SK-N-SH (cell line): ENCODE data around the gene HECTD4. TPM values are rescaled to one million over a fixed set of nuclear protein-coding genes. Genes with fewer than 3 reads are reported as not detected.

Experiments
- CTCF ChIA-PET: fragments of 300-600, 350-600 bp; formaldehyde crosslinking; extraction: SDS; loops from one replicate; lab custom pipeline; 2021; lab: Yijun Ruan, JAX
- POLR2A ChIA-PET: fragments of 350-600 bp; sonication (Branson Sonifier 250); formaldehyde crosslinking; extraction: SDS; loops from one replicate; lab custom pipeline; 2020; ENCODE audit warnings: antibody characterized with exemption, inconsistent platforms; lab: Yijun Ruan, JAX
- DNase-seq: peaks from one replicate; pipeline ENCODE4 v3.0.0; 2012
- H2AFZ ChIP-seq: fragments of 200-600 bp; sonication (generic); 2 replicates; pipeline ENCODE4 v1.8.1; 2016; ENCODE audit warnings: antibody characterized with exemption, mild to moderate bottlenecking, low read depth
- H3F3A ChIP-seq: fragments of 200-600 bp; sonication (generic); replicated peaks from 2 replicates; pipeline ENCODE3; 2016; ENCODE audit warnings: antibody characterized with exemption, mild to moderate bottlenecking; ENCODE audit not compliant: insufficient read depth
- H3K27ac ChIP-seq, 2 experiments: fragments of 200-500 bp in 1 of 2; fragments of 200-600 bp in 1 of 2; sonication (Bioruptor generic) in 1 of 2; sonication (generic), shearing (Covaris generic) in 1 of 2; 2 replicates each; pipeline versions ENCODE4 v1.5.1 to v1.6.1; 2014 to 2016; ENCODE audit warnings: low read depth in 2 of 2, inconsistent platforms in 1 of 2, low read length in 1 of 2, mild to moderate bottlenecking in 1 of 2, mixed read lengths in 1 of 2
- H3K27me3 ChIP-seq: fragments of 200-600 bp; sonication (generic), shearing (Covaris generic); 2 replicates; pipeline ENCODE4 v1.6.1; 2016; ENCODE audit warnings: mixed run types; ENCODE audit not compliant: insufficient read depth
- H3K36me3 ChIP-seq, 2 experiments: fragments of 200-500 bp in 1 of 2; fragments of 200-600 bp in 1 of 2; sonication (Bioruptor generic) in 1 of 2; sonication (generic) in 1 of 2; replicated peaks in 1 of 2; 2 replicates each; pipeline versions ENCODE3 to v1.5.1; 2014 to 2016; ENCODE audit warnings: low read length in 1 of 2, mild to moderate bottlenecking in 1 of 2; ENCODE audit not compliant: insufficient read depth in 2 of 2, control insufficient read depth in 1 of 2
- H3K4me1 ChIP-seq, 2 experiments: fragments of 200-500 bp in 1 of 2; fragments of 200-600 bp in 1 of 2; sonication (Bioruptor generic) in 1 of 2; sonication (generic), shearing (Covaris generic) in 1 of 2; 2 replicates each; pipeline versions ENCODE4 v1.5.1 to v1.6.1; 2014 to 2016; ENCODE audit warnings: low read depth in 1 of 2, low read length in 1 of 2, mixed run types in 1 of 2; ENCODE audit not compliant: insufficient read depth in 2 of 2, control insufficient read depth in 1 of 2
- H3K4me2 ChIP-seq: fragments of 200-600 bp; sonication (generic), shearing (Covaris generic); 2 replicates; pipeline ENCODE4 v1.6.1; 2017; ENCODE audit warnings: mixed run types
- H3K4me3 ChIP-seq, 2 experiments: fragments of 200-500 bp in 1 of 2; fragments of 200-600 bp in 1 of 2; sonication (Bioruptor generic) in 1 of 2; sonication (generic), shearing (Covaris generic) in 1 of 2; 2 replicates each; pipeline versions ENCODE4 v1.5.1 to v1.8.1; 2014 to 2016; ENCODE audit warnings: low read depth in 2 of 2, inconsistent platforms in 1 of 2, low read length in 1 of 2, mild to moderate bottlenecking in 1 of 2, mixed read lengths in 1 of 2, moderate library complexity in 1 of 2
- H3K79me2 ChIP-seq: fragments of 200-600 bp; sonication (generic); 2 replicates; pipeline ENCODE4 v1.8.1; 2017; ENCODE audit warnings: mild to moderate bottlenecking; ENCODE audit not compliant: insufficient read depth
- H3K9ac ChIP-seq: fragments of 200-600 bp; sonication (generic); 2 replicates; pipeline ENCODE4 v1.6.1; 2017; ENCODE audit warnings: mixed run types
- H3K9me2 ChIP-seq: fragments of 200-600 bp; sonication (generic); 2 replicates; pipeline ENCODE4 v1.6.1; 2017; ENCODE audit warnings: mixed run types
- H3K9me3 ChIP-seq: fragments of 200-600 bp; sonication (generic); 2 replicates; pipeline ENCODE4 v1.6.1; 2017; ENCODE audit warnings: mixed run types, mild to moderate bottlenecking, moderate library complexity
- H4K20me1 ChIP-seq: fragments of 200-600 bp; sonication (generic); 2 replicates; pipeline ENCODE4 v1.6.1; 2017; ENCODE audit warnings: mild to moderate bottlenecking, mixed run types; ENCODE audit not compliant: insufficient read depth
- CHD2 ChIP-seq: fragments of 150-350 bp; IDR thresholded peaks from 2 replicates; pipeline ENCODE4 v1.6.1; 2018; ENCODE audit warnings: low read length; ENCODE audit not compliant: partially characterized antibody
- EZH2phosphoT487 ChIP-seq: fragments of 200-600 bp; sonication (generic); IDR thresholded peaks from 2 replicates; pipeline ENCODE4 v1.6.1; 2017; ENCODE audit warnings: low read depth, mixed run types, mild to moderate bottlenecking, antibody characterized with exemption, moderate library complexity, borderline replicate concordance
- GABPA ChIP-seq: IDR thresholded peaks from 2 replicates; pipeline ENCODE4 v1.4.0; 2012; ENCODE audit warnings: low read depth, mild to moderate bottlenecking
- GATA2 ChIP-seq: sonication (generic); formaldehyde crosslinking; IDR thresholded peaks from 2 replicates; pipeline ENCODE4 v1.5.0; 2020; ENCODE audit warnings: mild to moderate bottlenecking, missing genetic modification reagents
- JUND ChIP-seq: IDR thresholded peaks from 2 replicates; pipeline ENCODE4 v1.4.0; 2012
- MEF2A ChIP-seq: IDR thresholded peaks from 2 replicates; pipeline ENCODE4 v1.4.0; 2012; ENCODE audit warnings: low read depth, borderline replicate concordance
- MXI1 ChIP-seq: IDR thresholded peaks from 2 replicates; pipeline ENCODE4 v1.6.1; 2012; ENCODE audit warnings: mild to moderate bottlenecking, low read depth, low read length, improper control_type of control experiment
- POLR2AphosphoS5 ChIP-seq: IDR thresholded peaks from 2 replicates; pipeline ENCODE4 v1.6.1; 2012; ENCODE audit warnings: low read depth, low read length
- RCOR1 ChIP-seq: fragments of 150-350 bp; IDR thresholded peaks from 2 replicates; pipeline ENCODE4 v1.6.1; 2017; ENCODE audit warnings: antibody characterized with exemption, low read length
- RFX5 ChIP-seq: IDR thresholded peaks from 2 replicates; pipeline ENCODE4 v1.6.1; 2012; ENCODE audit warnings: mild to moderate bottlenecking, improper control_type of control experiment, low read length
- RXRA ChIP-seq: IDR thresholded peaks from 2 replicates; pipeline ENCODE4 v1.4.0; 2012; ENCODE audit warnings: low read depth, mild to moderate bottlenecking, borderline replicate concordance
- TAF1 ChIP-seq: IDR thresholded peaks from 2 replicates; pipeline ENCODE4 v1.6.1; 2012; ENCODE audit warnings: low read depth, mild to moderate bottlenecking, low read length, moderate library complexity, borderline replicate concordance
- TCF12 ChIP-seq: IDR thresholded peaks from 2 replicates; pipeline ENCODE4 v1.4.0; 2012
- TEAD4 ChIP-seq: IDR thresholded peaks from 2 replicates; pipeline ENCODE4 v1.4.0; 2012; ENCODE audit warnings: mild to moderate bottlenecking, borderline replicate concordance; ENCODE audit not compliant: insufficient read depth
- WGBS: methylation state at CpG from one replicate; pipeline ENCODE4 v1.1.6; 2017; ENCODE audit warnings: low lambda C conversion rate; 5-methylcytosine and 5-hydroxymethylcytosine counted together
- polyA plus RNA-seq, 3 experiments: library from polyadenylated mRNA; depleted of rRNA; stranded (reverse); fragments of >200 nt; gene quantifications; 2 replicates each; pipeline ENCODE4 v1.2.3, GENCODE V29; 2012
- TF ChIP-seq, protein P1 (sequence below): IDR thresholded peaks from 2 replicates; pipeline ENCODE4; 2012
- TF ChIP-seq, protein P2 (sequence below): IDR thresholded peaks from 2 replicates; pipeline ENCODE4 v1.4.0; 2012; ENCODE audit warnings: low read depth
- TF ChIP-seq, protein P3 (sequence below): fragments of 150-350 bp; IDR thresholded peaks from 2 replicates; pipeline ENCODE4 v1.6.1; 2016; ENCODE audit warnings: mild to moderate bottlenecking, low read depth, low read length

The HECTD4 gene
- polyA plus RNA-seq, 1 of the 3 experiments (the other 2 are of a cell fraction) = 14.6 TPM

GRCh38 chr12:112282920-112283319, 99.3 kb downstream of the HECTD4 start:
- Histone ChIP-seq H3K27me3 (no peaks in the 10 kb centered on the region), H3K9me2 (no peaks in the 10 kb centered on the region), H3K4me2 (no peak overlapping the region), H2AFZ (no peak overlapping the region), H4K20me1 (no peaks in the 10 kb centered on the region), H3K9ac (no peak overlapping the region), H3K9me3 (no peaks in the 10 kb centered on the region), H3K27ac (peak overlapping the region in 1 of 2 experiments; percentile 75; a peak in 2 of 4 replicates), H3F3A (no peaks in the 10 kb centered on the region), H3K4me3 (no peak overlapping the region), H3K79me2 (no peaks in the 10 kb centered on the region), H3K4me1 (no peaks in the 10 kb centered on the region; a peak in 1 of 4 replicates), H3K36me3 (peaks cover 2 to 16% of the 10 kb centered on the region in 2 experiments)
- ChIA-PET POLR2A (no interaction called here), CTCF (interaction anchor here (0.6 to 1.2 kb wide), 2 partner anchors 11 to 104 kb away, joined by 3 to 4 read pairs; no protein-coding TSS in a partner anchor)
- TF ChIP-seq MEF2A = no peak
- TF ChIP-seq RXRA = no peak
- 94% methylated on average over 8 of the region's 8 CpGs for WGBS
- no peak for DNase-seq

GRCh38 chr12:112275836-112276235, 106.4 kb downstream of the HECTD4 start:
- Histone ChIP-seq H3K9ac (no peak overlapping the region), H3K9me3 (no peaks in the 10 kb centered on the region), H3K36me3 (peaks cover 24 to 33% of the 10 kb centered on the region in 2 experiments), H2AFZ (no peak overlapping the region), H3K4me1 (no peaks in the 10 kb centered on the region), H3K4me3 (no peak overlapping the region), H3F3A (no peaks in the 10 kb centered on the region), H4K20me1 (no peaks in the 10 kb centered on the region), H3K79me2 (no peaks in the 10 kb centered on the region), H3K27ac (no peak overlapping the region), H3K4me2 (no peak overlapping the region), H3K9me2 (no peaks in the 10 kb centered on the region), H3K27me3 (no peaks in the 10 kb centered on the region)
- DNase-seq = no peak
- POLR2A ChIA-PET = no interaction called here
- WGBS = 96% methylated on average over 3 of the region's 3 CpGs
- CTCF ChIA-PET = no interaction called here
- TF ChIP-seq TEAD4 (no peak), JUND (no peak), POLR2AphosphoS5 (no peak), CHD2 (no peak), MXI1 (no peak), RCOR1 (no peak), GABPA (no peak), GATA2 (CRISPR knock-in tag) (no peak), TCF12 (no peak), RXRA (no peak), RFX5 (no peak), TAF1 (no peak), EZH2phosphoT487 (no peak), MEF2A (no peak)
- TF ChIP-seq, protein P1, sequence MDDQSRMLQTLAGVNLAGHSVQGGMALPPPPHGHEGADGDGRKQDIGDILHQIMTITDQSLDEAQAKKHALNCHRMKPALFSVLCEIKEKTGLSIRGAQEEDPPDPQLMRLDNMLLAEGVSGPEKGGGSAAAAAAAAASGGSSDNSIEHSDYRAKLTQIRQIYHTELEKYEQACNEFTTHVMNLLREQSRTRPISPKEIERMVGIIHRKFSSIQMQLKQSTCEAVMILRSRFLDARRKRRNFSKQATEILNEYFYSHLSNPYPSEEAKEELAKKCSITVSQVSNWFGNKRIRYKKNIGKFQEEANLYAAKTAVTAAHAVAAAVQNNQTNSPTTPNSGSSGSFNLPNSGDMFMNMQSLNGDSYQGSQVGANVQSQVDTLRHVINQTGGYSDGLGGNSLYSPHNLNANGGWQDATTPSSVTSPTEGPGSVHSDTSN = no peak
- TF ChIP-seq, protein P2, sequence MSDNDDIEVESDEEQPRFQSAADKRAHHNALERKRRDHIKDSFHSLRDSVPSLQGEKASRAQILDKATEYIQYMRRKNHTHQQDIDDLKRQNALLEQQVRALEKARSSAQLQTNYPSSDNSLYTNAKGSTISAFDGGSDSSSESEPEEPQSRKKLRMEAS = no peak
- TF ChIP-seq, protein P3, sequence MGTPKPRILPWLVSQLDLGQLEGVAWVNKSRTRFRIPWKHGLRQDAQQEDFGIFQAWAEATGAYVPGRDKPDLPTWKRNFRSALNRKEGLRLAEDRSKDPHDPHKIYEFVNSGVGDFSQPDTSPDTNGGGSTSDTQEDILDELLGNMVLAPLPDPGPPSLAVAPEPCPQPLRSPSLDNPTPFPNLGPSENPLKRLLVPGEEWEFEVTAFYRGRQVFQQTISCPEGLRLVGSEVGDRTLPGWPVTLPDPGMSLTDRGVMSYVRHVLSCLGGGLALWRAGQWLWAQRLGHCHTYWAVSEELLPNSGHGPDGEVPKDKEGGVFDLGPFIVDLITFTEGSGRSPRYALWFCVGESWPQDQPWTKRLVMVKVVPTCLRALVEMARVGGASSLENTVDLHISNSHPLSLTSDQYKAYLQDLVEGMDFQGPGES = no peak
